Measurements from ENCODE around the gene CHST15.

DNA sequence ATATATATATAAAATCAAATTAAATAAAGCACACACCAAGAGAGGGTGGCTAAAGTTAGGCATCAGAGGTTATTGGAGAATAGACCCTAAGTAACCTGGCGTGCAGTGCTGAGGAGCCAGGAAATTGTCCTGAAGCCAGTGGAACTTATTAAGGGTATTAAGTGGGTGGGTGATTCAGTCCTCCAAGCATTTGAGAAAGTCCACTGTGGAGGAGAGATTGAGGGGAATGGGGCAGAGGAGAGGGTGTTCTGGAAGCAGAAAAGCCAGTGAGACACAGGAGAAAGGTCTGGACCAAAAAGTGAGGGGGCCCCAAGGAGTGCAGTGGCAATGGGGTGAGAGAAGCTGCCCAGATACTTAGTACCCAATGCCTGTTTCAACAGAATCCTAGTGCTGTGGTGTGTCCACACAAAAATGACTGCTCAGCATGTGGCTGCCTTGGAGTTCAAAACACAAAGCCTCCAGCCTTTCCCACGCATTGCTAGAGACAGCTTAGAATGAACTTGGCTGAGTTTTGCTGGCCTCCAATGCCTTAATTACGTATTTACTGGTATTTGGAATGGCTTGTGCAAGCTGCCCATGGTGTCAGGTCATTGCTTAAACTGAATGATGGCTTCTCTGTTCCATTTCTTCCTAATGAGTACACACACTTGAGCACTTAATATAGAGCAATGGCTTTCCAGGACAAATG is 44.9 kb upstream of the CHST15 start:
- TF ChIP-seq, protein P1, sequence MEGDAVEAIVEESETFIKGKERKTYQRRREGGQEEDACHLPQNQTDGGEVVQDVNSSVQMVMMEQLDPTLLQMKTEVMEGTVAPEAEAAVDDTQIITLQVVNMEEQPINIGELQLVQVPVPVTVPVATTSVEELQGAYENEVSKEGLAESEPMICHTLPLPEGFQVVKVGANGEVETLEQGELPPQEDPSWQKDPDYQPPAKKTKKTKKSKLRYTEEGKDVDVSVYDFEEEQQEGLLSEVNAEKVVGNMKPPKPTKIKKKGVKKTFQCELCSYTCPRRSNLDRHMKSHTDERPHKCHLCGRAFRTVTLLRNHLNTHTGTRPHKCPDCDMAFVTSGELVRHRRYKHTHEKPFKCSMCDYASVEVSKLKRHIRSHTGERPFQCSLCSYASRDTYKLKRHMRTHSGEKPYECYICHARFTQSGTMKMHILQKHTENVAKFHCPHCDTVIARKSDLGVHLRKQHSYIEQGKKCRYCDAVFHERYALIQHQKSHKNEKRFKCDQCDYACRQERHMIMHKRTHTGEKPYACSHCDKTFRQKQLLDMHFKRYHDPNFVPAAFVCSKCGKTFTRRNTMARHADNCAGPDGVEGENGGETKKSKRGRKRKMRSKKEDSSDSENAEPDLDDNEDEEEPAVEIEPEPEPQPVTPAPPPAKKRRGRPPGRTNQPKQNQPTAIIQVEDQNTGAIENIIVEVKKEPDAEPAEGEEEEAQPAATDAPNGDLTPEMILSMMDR (IDR thresholded peaks at IDR 0.05) = no peak
- no peak for TF ChIP-seq POLR2A (IDR thresholded peaks at IDR 0.05)
